ENCODE data around the gene ANGPTL1. TPM values are rescaled to one million over a fixed set of nuclear protein-coding genes. Genes with fewer than 3 reads are reported as not detected.
A peak's percentile ranks its signal among the peaks of the same experiment; 100 is the strongest.

Gene ANGPTL1
- total RNA-seq (not detected), total RNA-seq (0 reads per million in 2 donors)

- H3K27me3 Mint-ChIP-seq, result no peaks in the 10 kb centered on the region
- DNase-seq, result no peak
Observed at GRCh38 chr1:178870944-178871343, at the start of gene ANGPTL1. ANGPTL1 (minus strand) TSS chr1:178871077; CDS start chr1:178865776, 5,301 bp downstream.

DNA sequence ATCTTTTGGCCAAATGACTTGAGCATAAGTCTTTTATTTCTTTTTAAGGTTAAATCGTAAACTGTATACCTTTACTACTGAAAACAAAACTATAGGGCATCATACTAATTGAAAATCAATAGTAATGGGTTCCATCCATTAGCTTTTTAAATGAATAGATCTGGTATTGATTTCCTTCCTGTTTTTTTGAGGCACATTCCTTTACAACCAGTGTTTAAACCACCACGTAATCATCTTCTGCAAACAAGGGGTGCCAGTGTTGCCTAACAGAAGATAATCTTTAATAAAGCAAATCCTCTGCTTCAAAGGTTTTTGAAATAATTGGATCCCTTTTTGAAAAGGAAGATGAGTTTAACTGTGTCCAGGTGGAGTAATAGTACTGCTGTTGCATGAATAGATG is 48.7 kb upstream of the ANGPTL1 start:
- no peaks in the 10 kb centered on the region for H3K9me3 ChIP-seq (ENCODE audit: control insufficient read depth, low read length, poor library complexity, severe bottlenecking)
- Mint-ChIP-seq H3K36me3 (ENCODE audit: low read depth) (peaks cover 5% of the 10 kb centered on the region), H3K4me3 (no peak overlapping the region), H3K27me3 (peaks cover 7% of the 10 kb centered on the region), H3K4me1 (no peaks in the 10 kb centered on the region), H3K27ac (no peak overlapping the region)
- no peak for ATAC-seq
- no peak for DNase-seq

More at GRCh38 chr1:178870944-178871343, at the start of gene ANGPTL1:
- Mint-ChIP-seq H3K27ac (no peak within 1 kb of the TSS), H3K4me1 (peaks cover 5% of the 10 kb centered on the region), H3K4me3 (no peak within 1 kb of the TSS), H3K36me3 (ENCODE audit: low read depth) (no peaks in the 10 kb centered on the region)
- ATAC-seq, result no peak
- H3K9me3 ChIP-seq (ENCODE audit: control insufficient read depth, low read length, poor library complexity, severe bottlenecking), result no peaks in the 10 kb centered on the region

- DNase-seq (no peak), ATAC-seq (no peak)
- Mint-ChIP-seq H3K27ac (no peak overlapping the region), H3K4me1 (no peaks in the 10 kb centered on the region), H3K36me3 (ENCODE audit: low read depth) (peaks cover 8% of the 10 kb centered on the region), H3K27me3 (peaks cover 7% of the 10 kb centered on the region), H3K4me3 (no peak overlapping the region)
- no peaks in the 10 kb centered on the region for H3K9me3 ChIP-seq (ENCODE audit: control insufficient read depth, low read length, poor library complexity, severe bottlenecking)
Observed at GRCh38 chr1:178918955-178919354, 48.1 kb upstream of the ANGPTL1 start.

DNA sequence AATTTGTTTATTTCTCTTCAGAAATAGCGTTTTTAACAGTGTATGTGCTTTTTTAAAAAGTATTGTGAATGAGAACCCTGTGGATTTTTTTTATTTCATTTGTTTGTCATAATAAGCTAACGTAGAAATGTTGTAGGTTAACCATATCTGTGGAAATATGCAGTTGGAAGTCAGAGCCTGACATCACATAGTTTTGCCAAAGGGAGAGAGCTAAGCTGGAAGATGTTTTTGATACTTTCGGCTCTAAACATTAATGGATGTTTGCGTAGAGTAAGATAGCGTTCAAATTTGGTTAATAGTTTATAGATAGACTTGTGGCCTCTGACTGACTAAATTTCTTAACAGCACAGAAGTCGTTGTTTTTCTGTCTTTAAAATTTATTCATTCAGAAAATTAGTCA is 47.4 kb upstream of the ANGPTL1 start:
- no peak for DNase-seq
- Mint-ChIP-seq H3K27ac (no peak overlapping the region), H3K36me3 (ENCODE audit: low read depth) (peaks cover 8% of the 10 kb centered on the region)

DNA sequence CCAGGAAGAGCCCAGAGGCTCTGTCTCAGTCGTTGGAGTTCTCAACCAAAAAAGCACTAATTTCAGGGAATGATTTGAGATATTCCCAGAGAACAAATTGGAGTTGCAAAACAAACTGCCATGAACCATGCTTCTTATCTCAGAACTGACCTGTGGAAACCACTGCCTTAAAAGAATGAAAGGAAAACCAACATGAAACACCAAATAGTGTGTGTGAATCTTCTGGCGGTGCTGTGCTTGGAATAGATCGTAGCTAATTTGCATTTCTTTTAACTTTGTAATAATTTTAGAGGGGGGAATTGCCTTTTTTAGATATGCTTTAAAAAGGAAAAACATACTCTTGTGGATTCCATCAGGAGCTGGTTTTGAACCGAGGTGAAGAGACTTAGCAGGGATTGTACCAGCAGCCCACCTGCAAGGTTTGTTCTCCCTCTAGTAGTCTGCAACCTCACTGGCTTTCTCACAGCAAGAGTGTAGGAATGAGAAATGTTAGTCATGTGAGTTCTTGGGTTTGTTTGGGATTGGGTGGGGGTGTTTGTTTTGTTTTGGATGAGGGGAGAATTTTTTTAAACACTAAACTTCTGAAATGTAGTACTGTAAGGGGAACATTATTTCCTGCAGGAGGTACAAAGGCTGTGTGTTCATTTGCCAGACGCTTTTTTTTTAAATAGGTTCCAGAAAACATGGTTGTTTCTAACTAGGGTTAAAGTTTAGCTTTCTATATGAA is 45.7 kb upstream of the ANGPTL1 start:
- Mint-ChIP-seq H3K4me1 (no peaks in the 10 kb centered on the region), H3K4me3 (no peak overlapping the region), H3K36me3 (ENCODE audit: low read depth) (peaks cover 11% of the 10 kb centered on the region), H3K27me3 (peaks cover 7% of the 10 kb centered on the region), H3K27ac (no peak overlapping the region)
- ATAC-seq, result no peak
- no peaks in the 10 kb centered on the region for H3K9me3 ChIP-seq (ENCODE audit: control insufficient read depth, low read length, poor library complexity, severe bottlenecking)
- no peak for DNase-seq

More for the DNA sequence above, 47.4 kb upstream of the ANGPTL1 start:
- H3K9me3 ChIP-seq (ENCODE audit: control insufficient read depth, low read length, poor library complexity, severe bottlenecking), result no peaks in the 10 kb centered on the region
- Mint-ChIP-seq H3K4me3 (no peak overlapping the region), H3K4me1 (no peaks in the 10 kb centered on the region), H3K27me3 (peaks cover 7% of the 10 kb centered on the region)
- no peak for ATAC-seq

- DNase-seq, result no peak
- Mint-ChIP-seq H3K27me3 (peaks cover 7% of the 10 kb centered on the region), H3K36me3 (ENCODE audit: low read depth) (peaks cover 17% of the 10 kb centered on the region), H3K4me3 (no peak overlapping the region), H3K27ac (no peak overlapping the region), H3K4me1 (no peaks in the 10 kb centered on the region)
- no peak for ATAC-seq
- no peaks in the 10 kb centered on the region for H3K9me3 ChIP-seq (ENCODE audit: control insufficient read depth, low read length, poor library complexity, severe bottlenecking)
Observed at GRCh38 chr1:178912597-178912996, 41.7 kb upstream of the ANGPTL1 start.

DNA sequence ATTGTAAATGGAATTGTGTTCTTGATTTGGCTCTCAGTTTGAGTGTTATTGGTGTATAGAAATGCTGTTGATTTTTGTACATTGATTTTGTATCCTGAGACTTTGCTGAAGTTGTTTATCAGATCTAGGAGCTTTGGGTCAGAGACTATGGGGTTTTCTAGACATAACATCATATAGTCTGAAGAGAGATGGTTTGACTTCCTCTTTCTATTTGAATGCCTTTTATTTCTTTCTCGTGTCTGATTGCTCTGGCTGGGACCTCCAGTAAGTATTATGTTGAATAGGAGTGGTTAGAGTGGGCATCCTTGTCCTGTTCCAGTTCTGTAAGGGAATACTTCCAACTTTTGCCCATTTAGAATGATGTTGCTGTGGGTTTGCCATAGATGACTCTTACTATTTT is 39.1 kb upstream of the ANGPTL1 start:
- Mint-ChIP-seq H3K27me3 (no peaks in the 10 kb centered on the region), H3K4me3 (no peak overlapping the region), H3K4me1 (no peaks in the 10 kb centered on the region), H3K36me3 (ENCODE audit: low read depth) (peaks cover 15% of the 10 kb centered on the region), H3K27ac (no peak overlapping the region)
- H3K9me3 ChIP-seq (ENCODE audit: control insufficient read depth, low read length, poor library complexity, severe bottlenecking), result no peaks in the 10 kb centered on the region
- DNase-seq (no peak), ATAC-seq (no peak)

DNA sequence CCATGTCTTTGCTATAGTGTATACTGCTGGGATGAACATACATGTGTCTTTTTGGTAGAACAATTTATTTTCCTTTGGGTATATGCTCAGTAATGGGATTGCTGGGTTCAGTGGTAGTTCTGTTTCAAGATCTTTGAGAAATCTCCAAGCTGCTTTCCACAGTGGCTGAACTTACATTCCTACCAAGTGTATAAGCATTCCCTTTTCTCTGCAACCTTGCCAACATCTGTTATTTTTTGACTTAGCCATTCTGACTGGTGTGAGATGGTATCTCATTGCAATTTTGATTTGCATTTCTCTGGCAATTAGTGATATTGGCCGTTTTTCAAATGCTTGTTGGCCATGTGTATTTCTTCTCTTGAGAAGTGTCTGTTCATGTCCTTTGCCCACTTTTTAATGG is 37.5 kb upstream of the ANGPTL1 start:
- no peaks in the 10 kb centered on the region for H3K27me3 Mint-ChIP-seq
- H3K4me1 Mint-ChIP-seq, result no peaks in the 10 kb centered on the region
- peaks cover 13% of the 10 kb centered on the region for H3K36me3 Mint-ChIP-seq (ENCODE audit: low read depth)

DNA sequence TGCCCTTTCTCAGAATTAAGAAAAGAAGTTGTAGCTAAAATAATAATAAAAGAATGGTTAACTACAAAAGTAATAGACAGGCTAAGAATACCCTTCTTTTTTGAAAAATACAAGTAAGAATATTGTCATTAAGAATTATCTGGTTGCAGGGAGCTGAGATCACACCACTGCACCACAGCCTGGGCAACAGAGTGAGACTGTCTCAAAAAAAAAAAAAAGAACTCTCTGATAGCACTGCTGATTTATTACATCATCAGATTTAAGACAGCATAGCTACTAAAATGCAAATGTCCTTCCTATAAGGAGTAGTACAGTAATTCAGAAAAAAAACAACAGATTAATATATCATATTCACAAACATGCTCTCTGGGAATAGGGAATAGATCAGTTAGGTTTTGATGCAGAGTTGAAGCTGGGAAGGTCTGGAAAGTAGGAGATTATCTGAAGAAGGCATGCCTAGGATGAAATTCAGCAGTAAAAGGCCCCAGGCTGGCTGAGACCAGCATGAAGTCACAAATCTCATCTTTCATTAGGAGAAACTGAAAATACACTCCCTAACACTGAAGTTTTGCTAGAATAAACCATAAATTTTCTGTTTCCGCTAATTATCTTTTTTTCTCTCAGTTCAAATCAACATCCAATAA is 30.7 kb upstream of the ANGPTL1 start:
- no peaks in the 10 kb centered on the region for H3K36me3 Mint-ChIP-seq (ENCODE audit: low read depth)

More for the DNA sequence above, 37.5 kb upstream of the ANGPTL1 start:
- Mint-ChIP-seq H3K4me3 (no peak overlapping the region), H3K27ac (no peak overlapping the region)
- ATAC-seq (no peak), DNase-seq (no peak)
- no peaks in the 10 kb centered on the region for H3K9me3 ChIP-seq (ENCODE audit: control insufficient read depth, low read length, poor library complexity, severe bottlenecking)

GRCh38 chr1:178899402-178899801 is 28.5 kb upstream of the ANGPTL1 start:
- H3K4me3 Mint-ChIP-seq, result peak overlapping the region; percentile 19
- no peak overlapping the region for H3K27ac Mint-ChIP-seq
- H3K36me3 Mint-ChIP-seq (ENCODE audit: low read depth), result peaks cover 4% of the 10 kb centered on the region
- H3K9me3 ChIP-seq (ENCODE audit: control insufficient read depth, low read length, poor library complexity, severe bottlenecking), result no peaks in the 10 kb centered on the region
- H3K4me1 Mint-ChIP-seq, result peaks cover 2% of the 10 kb centered on the region
- H3K27me3 Mint-ChIP-seq, result no peaks in the 10 kb centered on the region
- DNase-seq (no peak), ATAC-seq (no peak)

More for the DNA sequence above, 30.7 kb upstream of the ANGPTL1 start:
- H3K9me3 ChIP-seq (ENCODE audit: control insufficient read depth, low read length, poor library complexity, severe bottlenecking), result no peaks in the 10 kb centered on the region
- no peak for ATAC-seq
- no peak for DNase-seq
- Mint-ChIP-seq H3K27ac (no peak overlapping the region), H3K4me1 (peaks cover 2% of the 10 kb centered on the region), H3K27me3 (no peaks in the 10 kb centered on the region), H3K4me3 (no peak overlapping the region)

- Mint-ChIP-seq H3K36me3 (ENCODE audit: low read depth) (peaks cover 6% of the 10 kb centered on the region), H3K4me3 (no peak overlapping the region), H3K27me3 (no peaks in the 10 kb centered on the region), H3K27ac (no peak overlapping the region), H3K4me1 (peaks cover 2% of the 10 kb centered on the region)
- DNase-seq, result no peak
- no peaks in the 10 kb centered on the region for H3K9me3 ChIP-seq (ENCODE audit: control insufficient read depth, low read length, poor library complexity, severe bottlenecking)
- no peak for ATAC-seq
Observed at GRCh38 chr1:178898401-178898800, 27.5 kb upstream of the ANGPTL1 start.

GRCh38 chr1:178895928-178896327 is 25.1 kb upstream of the ANGPTL1 start:
- no peaks in the 10 kb centered on the region for H3K9me3 ChIP-seq (ENCODE audit: control insufficient read depth, low read length, poor library complexity, severe bottlenecking)
- DNase-seq (no peak), ATAC-seq (no peak)
- Mint-ChIP-seq H3K4me3 (no peak overlapping the region), H3K27me3 (no peaks in the 10 kb centered on the region), H3K36me3 (ENCODE audit: low read depth) (peaks cover 6% of the 10 kb centered on the region), H3K27ac (no peak overlapping the region), H3K4me1 (peaks cover 2% of the 10 kb centered on the region)

DNA sequence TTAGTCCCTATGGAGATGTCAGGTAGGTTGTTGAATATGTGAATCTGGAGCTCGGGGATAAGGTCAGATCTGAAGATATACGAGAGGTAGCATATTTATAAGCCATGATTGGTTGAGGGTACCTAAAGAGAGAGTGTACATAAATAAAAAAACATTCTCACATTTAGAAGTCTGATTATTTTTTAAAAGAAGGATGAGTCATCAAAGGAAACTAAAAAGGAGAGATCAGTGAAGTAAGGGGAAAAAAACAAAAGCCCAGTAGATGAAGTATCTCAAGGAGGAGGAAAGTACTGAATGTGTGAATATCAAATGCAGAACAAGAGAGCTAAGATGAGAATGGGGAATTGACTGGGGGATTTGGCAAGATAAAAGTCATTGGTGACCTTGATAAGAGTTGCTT is 15.7 kb upstream of the ANGPTL1 start:
- DNase-seq, result no peak
- Mint-ChIP-seq H3K4me3 (no peak overlapping the region), H3K27me3 (no peaks in the 10 kb centered on the region), H3K36me3 (ENCODE audit: low read depth) (peaks cover 8% of the 10 kb centered on the region), H3K27ac (no peak overlapping the region), H3K4me1 (no peaks in the 10 kb centered on the region)
- H3K9me3 ChIP-seq (ENCODE audit: control insufficient read depth, low read length, poor library complexity, severe bottlenecking), result no peaks in the 10 kb centered on the region
- no peak for ATAC-seq

DNA sequence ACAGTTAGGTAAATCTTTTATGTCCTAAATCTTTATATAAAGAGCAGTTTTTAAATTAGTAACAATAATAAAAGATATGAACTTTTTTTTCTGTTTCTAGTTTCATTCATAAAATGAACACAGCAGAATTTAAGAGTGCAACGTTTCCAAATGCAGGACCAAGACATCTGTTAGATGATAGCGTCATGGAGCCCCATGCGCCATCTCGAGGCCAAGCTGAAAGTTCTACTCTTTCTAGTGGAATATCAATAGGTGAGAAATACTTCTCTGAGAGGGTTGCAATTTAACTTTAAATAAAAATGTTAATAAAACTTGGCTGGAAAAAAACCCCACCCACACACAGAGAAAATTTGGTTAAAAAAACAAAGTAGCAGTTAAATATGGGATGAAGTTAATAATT is 15.0 kb upstream of the ANGPTL1 start:
- Mint-ChIP-seq H3K4me1 (no peaks in the 10 kb centered on the region), H3K4me3 (no peak overlapping the region), H3K36me3 (ENCODE audit: low read depth) (peaks cover 8% of the 10 kb centered on the region), H3K27ac (no peak overlapping the region), H3K27me3 (no peaks in the 10 kb centered on the region)
- no peaks in the 10 kb centered on the region for H3K9me3 ChIP-seq (ENCODE audit: control insufficient read depth, low read length, poor library complexity, severe bottlenecking)
- DNase-seq (no peak), ATAC-seq (no peak)

All from T-helper 17 cell (primary cell).